GM12892 (cell line): Measurements from ENCODE around the gene WFDC1.

Experiments
- DNase-seq: peaks from one replicate; pipeline ENCODE4 v3.0.0; 2011; ENCODE audit not compliant: insufficient read length
- FAIRE-seq: peaks from 2 replicates; lab custom pipeline; 2011; peaks lifted over from hg19 to GRCh38; lab: Jason Lieb, UNC
- POLR2A ChIP-seq: IDR thresholded peaks from 2 replicates; pipeline ENCODE4 v1.6.1; 2011; ENCODE audit warnings: low read depth, low read length, control low read depth
- POLR2AphosphoS5 ChIP-seq: IDR thresholded peaks from 2 replicates; pipeline ENCODE4 v1.6.1; 2011; ENCODE audit warnings: low read depth, low read length, control low read depth
- TAF1 ChIP-seq: IDR thresholded peaks from 2 replicates; pipeline ENCODE4 v1.6.1; 2011; ENCODE audit warnings: low read depth, mild to moderate bottlenecking, control low read depth, low read length, borderline replicate concordance

WFDC1 gene

GRCh38 chr16:84350685-84351400 lies 56.2 kb downstream of the WFDC1 start:
- TF ChIP-seq POLR2AphosphoS5 (no peak), POLR2A (no peak), TAF1 (no peak)
- FAIRE-seq (no peak), DNase-seq (no peak)

- no peak for FAIRE-seq
- no peak for TF ChIP-seq POLR2AphosphoS5
- TF ChIP-seq TAF1: no peak
- no peak for TF ChIP-seq POLR2A
- no peak for DNase-seq
Observed at GRCh38 chr16:84351630-84352029, 57.0 kb downstream of the WFDC1 start.

DNA sequence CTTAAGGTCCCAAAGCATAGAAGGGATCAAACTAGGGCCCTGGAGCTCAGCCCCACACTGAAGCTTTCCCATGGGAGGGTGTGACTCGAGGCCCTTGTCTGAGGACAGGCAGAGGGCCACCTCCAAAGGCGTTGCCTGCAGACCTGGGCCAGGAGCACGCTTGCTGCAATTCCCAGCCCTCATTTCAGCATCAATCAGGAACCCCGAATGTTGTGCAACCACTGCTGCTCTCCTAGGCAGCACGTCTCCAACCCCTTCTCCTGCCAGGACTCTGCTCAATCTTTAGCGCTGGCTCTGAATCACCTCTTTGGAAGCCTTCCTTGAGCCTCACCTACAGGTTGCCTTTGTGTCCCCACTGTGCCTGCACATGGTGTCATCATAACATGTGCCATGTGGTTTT lies 59.6 kb downstream of the WFDC1 start:
- TF ChIP-seq POLR2AphosphoS5: no peak
- no peak for TF ChIP-seq POLR2A
- no peak for TF ChIP-seq TAF1
- DNase-seq (no peak), FAIRE-seq (no peak)

DNA sequence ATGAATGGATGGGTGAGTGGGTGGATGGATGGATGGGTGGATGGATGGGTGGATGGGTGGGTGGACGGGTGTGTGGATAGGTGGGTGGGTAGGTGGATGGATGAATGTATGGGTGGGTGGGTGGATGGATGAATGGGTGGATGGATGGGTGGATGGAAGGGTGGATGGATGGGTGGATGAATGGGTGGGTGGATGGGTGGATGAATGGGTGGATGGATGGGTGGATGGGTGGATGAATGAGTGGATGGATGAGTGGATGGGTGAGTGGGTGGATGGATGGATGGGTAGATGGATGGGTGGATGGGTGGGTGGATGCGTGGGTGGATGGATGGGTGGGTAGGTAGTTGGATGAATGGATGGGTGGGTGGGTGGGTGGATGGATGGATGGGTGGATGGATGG lies 60.5 kb downstream of the WFDC1 start:
- TF ChIP-seq POLR2A (no peak), POLR2AphosphoS5 (no peak), TAF1 (no peak)
- no peak for FAIRE-seq
- no peak for DNase-seq

DNA sequence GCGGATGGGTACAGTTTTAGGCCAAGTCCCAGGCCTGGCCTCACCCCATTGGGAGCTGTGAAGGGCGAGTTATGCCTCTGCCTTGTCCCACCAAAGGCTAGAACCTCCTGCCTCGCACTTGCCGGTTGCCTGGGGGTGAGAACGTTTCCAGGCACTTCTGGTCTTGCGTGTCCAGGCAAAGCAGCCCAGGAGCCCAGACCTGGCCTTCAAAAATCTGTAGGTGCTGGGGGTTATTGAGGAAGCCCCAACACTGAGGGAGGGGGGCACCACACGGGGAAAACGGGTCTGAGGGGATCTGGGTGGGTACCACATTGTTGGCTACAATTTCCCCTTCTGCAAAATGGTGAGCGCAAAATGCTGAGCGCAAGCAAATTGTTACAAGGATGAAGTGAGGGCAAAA lies 61.5 kb downstream of the WFDC1 start:
- TF ChIP-seq POLR2A (no peak), TAF1 (no peak), POLR2AphosphoS5 (no peak)
- no peak for FAIRE-seq
- no peak for DNase-seq

- DNase-seq (no peak), FAIRE-seq (no peak)
- no peak for TF ChIP-seq POLR2A
- no peak for TF ChIP-seq POLR2AphosphoS5
- no peak for TF ChIP-seq TAF1
Observed at GRCh38 chr16:84356591-84357116, 62.0 kb downstream of the WFDC1 start.

GRCh38 chr16:84357191-84357651 lies 62.5 kb downstream of the WFDC1 start:
- no peak for DNase-seq
- FAIRE-seq: no peak
- TF ChIP-seq POLR2AphosphoS5 (no peak), POLR2A (no peak), TAF1 (no peak)

DNA sequence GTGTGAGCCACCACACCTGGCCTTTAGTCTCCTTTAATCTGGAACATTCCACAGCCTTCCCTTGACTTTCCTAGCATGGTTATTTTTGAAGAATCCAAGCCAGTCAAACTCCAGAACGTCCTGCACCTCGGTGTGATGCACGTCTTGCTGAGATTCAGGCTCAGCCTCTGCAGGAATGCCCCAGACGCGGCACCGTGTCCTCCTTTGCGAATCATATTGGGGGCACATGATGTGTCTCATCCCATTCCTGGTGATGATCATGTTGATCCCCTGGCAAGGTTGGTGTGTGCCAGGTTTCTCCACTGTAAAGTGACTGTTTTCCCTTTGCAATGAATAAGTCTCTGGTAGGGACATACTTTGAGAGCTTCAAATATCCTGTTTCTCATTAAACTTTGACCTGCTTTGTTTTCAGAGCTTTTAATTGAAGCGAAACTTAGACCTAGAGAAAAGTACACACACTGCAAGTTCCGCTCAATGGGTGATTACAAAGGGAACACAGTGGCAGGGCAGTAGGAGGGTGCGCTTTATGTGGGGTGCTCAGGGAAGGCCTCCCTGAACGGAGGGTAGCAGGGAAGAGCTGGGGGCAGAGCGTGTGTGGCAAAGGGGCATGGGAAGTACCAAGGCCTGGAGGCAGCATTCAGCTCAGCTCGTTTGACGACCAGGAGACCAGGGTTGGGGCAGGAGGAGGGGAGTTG lies 64.1 kb downstream of the WFDC1 start:
- TF ChIP-seq POLR2AphosphoS5: no peak
- TF ChIP-seq TAF1: no peak
- no peak for TF ChIP-seq POLR2A
- no peak for DNase-seq
- FAIRE-seq: no peak

GRCh38 chr16:84359326-84359725 lies 64.6 kb downstream of the WFDC1 start:
- TF ChIP-seq TAF1 (no peak), POLR2A (no peak), POLR2AphosphoS5 (no peak)
- FAIRE-seq: no peak

GRCh38 chr16:84360170-84360569 lies 65.5 kb downstream of the WFDC1 start:
- DNase-seq (no peak), FAIRE-seq (no peak)
- TF ChIP-seq POLR2AphosphoS5 (no peak), TAF1 (no peak), POLR2A (no peak)

More at GRCh38 chr16:84359326-84359725, 64.6 kb downstream of the WFDC1 start:
- DNase-seq: no peak

GRCh38 chr16:84360748-84361147 lies 66.1 kb downstream of the WFDC1 start:
- FAIRE-seq (no peak), DNase-seq (no peak)
- TF ChIP-seq TAF1 (no peak), POLR2AphosphoS5 (no peak), POLR2A (no peak)
